Neural cell (in vitro differentiated cells): ENCODE data around the gene GCN1.

ENCODE experiments used
- EP300 ChIP-seq: fragments of 450-650 bp; conservative IDR thresholded peaks from 2 replicates; pipeline ENCODE4 v1.6.1; 2014; ENCODE audit warnings: antibody characterized with exemption, mild to moderate bottlenecking, moderate library complexity; ENCODE audit not compliant: poor library complexity, severe bottlenecking
- EZH2 ChIP-seq: fragments of 200-600, 300-800 bp; shearing (Covaris generic), sonication (generic); IDR thresholded peaks from 2 replicates; pipeline ENCODE4 v1.6.1; 2014; ENCODE audit warnings: antibody characterized with exemption, low read length, borderline replicate concordance, mild to moderate bottlenecking; ENCODE audit not compliant: insufficient read depth, poor library complexity, severe bottlenecking
- POLR2AphosphoS5 ChIP-seq: IDR thresholded peaks from 2 replicates; pipeline ENCODE4 v1.6.1; 2012
- TAF1 ChIP-seq: IDR thresholded peaks from 2 replicates; pipeline ENCODE4 v1.6.1; 2012; ENCODE audit warnings: low read depth
- TF ChIP-seq, protein P1 (sequence below): fragments of 450-650 bp; IDR thresholded peaks from 2 replicates; pipeline ENCODE4 v1.5.1; 2014; ENCODE audit warnings: antibody characterized with exemption, mild to moderate bottlenecking, moderate library complexity; ENCODE audit not compliant: poor library complexity, severe bottlenecking

GRCh38 chr12:120206228-120206627 lies 11.7 kb upstream of the GCN1 start:
- TF ChIP-seq, protein P1, sequence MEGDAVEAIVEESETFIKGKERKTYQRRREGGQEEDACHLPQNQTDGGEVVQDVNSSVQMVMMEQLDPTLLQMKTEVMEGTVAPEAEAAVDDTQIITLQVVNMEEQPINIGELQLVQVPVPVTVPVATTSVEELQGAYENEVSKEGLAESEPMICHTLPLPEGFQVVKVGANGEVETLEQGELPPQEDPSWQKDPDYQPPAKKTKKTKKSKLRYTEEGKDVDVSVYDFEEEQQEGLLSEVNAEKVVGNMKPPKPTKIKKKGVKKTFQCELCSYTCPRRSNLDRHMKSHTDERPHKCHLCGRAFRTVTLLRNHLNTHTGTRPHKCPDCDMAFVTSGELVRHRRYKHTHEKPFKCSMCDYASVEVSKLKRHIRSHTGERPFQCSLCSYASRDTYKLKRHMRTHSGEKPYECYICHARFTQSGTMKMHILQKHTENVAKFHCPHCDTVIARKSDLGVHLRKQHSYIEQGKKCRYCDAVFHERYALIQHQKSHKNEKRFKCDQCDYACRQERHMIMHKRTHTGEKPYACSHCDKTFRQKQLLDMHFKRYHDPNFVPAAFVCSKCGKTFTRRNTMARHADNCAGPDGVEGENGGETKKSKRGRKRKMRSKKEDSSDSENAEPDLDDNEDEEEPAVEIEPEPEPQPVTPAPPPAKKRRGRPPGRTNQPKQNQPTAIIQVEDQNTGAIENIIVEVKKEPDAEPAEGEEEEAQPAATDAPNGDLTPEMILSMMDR, result no peak
- TF ChIP-seq EZH2 (no peak), EP300 (no peak), TAF1 (no peak), POLR2AphosphoS5 (no peak)
